G401 (cell line): ENCODE data around the gene CCN2. TPM values are rescaled to one million over a fixed set of nuclear protein-coding genes. Genes with fewer than 3 reads are reported as not detected.

Experiments
- total RNA-seq: library from RNA; depleted of rRNA; stranded (reverse); fragments of >200 nt; shearing (Covaris generic); gene quantifications from 2 replicates; pipeline ENCODE4 v1.2.3, GENCODE V29; 2014; rRNA removed

CCN2 gene
- total RNA-seq, 1 experiment from 2014 or later = 42.9 TPM

Other genes starting within 250 kb of the CCN2 start
- gene OR2A4, start 250.0 kb downstream of the CCN2 start, total RNA-seq = not detected in 2 replicates
- not detected in 2 replicates for gene CTAGE9, start 240.4 kb downstream of the CCN2 start, total RNA-seq
- not detected in 2 replicates for gene ENPP1, start 143.4 kb downstream of the CCN2 start, total RNA-seq